CD4-positive, alpha-beta T cell treated with Interleukin-17A for 1 hour (primary cell): Measurements from ENCODE around the gene LIMS3.
"Not testable (repeated sequence)": the region's sequence is repeated elsewhere in the genome, so short reads cannot be mapped to it uniquely, and the experiment has no call there.

Source experiments
- DNase-seq: peaks from one replicate; pipeline ENCODE4 v3.0.0-alpha.2; 2020

The LIMS3 gene

GRCh38 chr2:109898462-109899336, at the start of gene LIMS3:
Gene LIMS3, plus strand, starts transcription at chr2:109898688. Its CDS starts 41 bp downstream, at chr2:109898729.
- DNase-seq: not testable (repeated sequence)

GRCh38 chr2:109871129-109871751, 27.2 kb upstream of the LIMS3 start:
- DNase-seq: not testable (repeated sequence)

- DNase-seq: not testable (repeated sequence)
Observed at GRCh38 chr2:109876625-109877024, 21.9 kb upstream of the LIMS3 start.

GRCh38 chr2:109882112-109882511, 16.4 kb upstream of the LIMS3 start:
- DNase-seq: not testable (repeated sequence)

- not testable (repeated sequence) for DNase-seq
Observed at GRCh38 chr2:109888414-109888813, 10.1 kb upstream of the LIMS3 start.

GRCh38 chr2:109889909-109890308, 8.6 kb upstream of the LIMS3 start:
- not testable (repeated sequence) for DNase-seq

- not testable (repeated sequence) for DNase-seq
Observed at GRCh38 chr2:109891024-109891423, 7.5 kb upstream of the LIMS3 start.

- not testable (repeated sequence) for DNase-seq
Observed at GRCh38 chr2:109893736-109894135, 4.8 kb upstream of the LIMS3 start.

- not testable (repeated sequence) for DNase-seq
Observed at GRCh38 chr2:109894141-109894540, 4.3 kb upstream of the LIMS3 start.

- not testable (repeated sequence) for DNase-seq
Observed at GRCh38 chr2:109895090-109895869, 3.2 kb upstream of the LIMS3 start.

- not testable (repeated sequence) for DNase-seq
Observed at GRCh38 chr2:109896212-109896611, 2.3 kb upstream of the LIMS3 start.

- DNase-seq: not testable (repeated sequence)
Observed at GRCh38 chr2:109897769-109898461, 573 bp upstream of the LIMS3 start.

- DNase-seq: not testable (repeated sequence)
Observed at GRCh38 chr2:109905796-109906195, 7.3 kb downstream of the LIMS3 start.

GRCh38 chr2:109908626-109909025, 10.1 kb downstream of the LIMS3 start:
- DNase-seq: not testable (repeated sequence)

- not testable (repeated sequence) for DNase-seq
Observed at GRCh38 chr2:109910789-109911188, 12.3 kb downstream of the LIMS3 start.

- not testable (repeated sequence) for DNase-seq
Observed at GRCh38 chr2:109913911-109914310, 15.4 kb downstream of the LIMS3 start.

- not testable (repeated sequence) for DNase-seq
Observed at GRCh38 chr2:109914552-109914951, 16.1 kb downstream of the LIMS3 start.

- not testable (repeated sequence) for DNase-seq
Observed at GRCh38 chr2:109915830-109916229, 17.3 kb downstream of the LIMS3 start.

GRCh38 chr2:109920162-109920561, 21.7 kb downstream of the LIMS3 start:
- not testable (repeated sequence) for DNase-seq

GRCh38 chr2:109921543-109922384, 23.3 kb downstream of the LIMS3 start:
- not testable (repeated sequence) for DNase-seq

GRCh38 chr2:109924481-109924880, 26.0 kb downstream of the LIMS3 start:
- DNase-seq: not testable (repeated sequence)
